ENCODE data around the gene PSME2.

The PSME2 gene

GRCh38 chr14:24150567-24150966 lies 4.2 kb upstream of the PSME2 start:
- H3K4me1 ChIP-seq (ENCODE audit: insufficient read depth, low read length), result peaks cover 6% of the 10 kb centered on the region; the same call in 1 of the 2 replicates
- no peak overlapping the region for H3K9ac ChIP-seq (ENCODE audit: low read depth, low read length)
- no peaks in the 10 kb centered on the region for H3K9me3 ChIP-seq (ENCODE audit: control insufficient read depth, insufficient read depth, low read length)
- H3K36me3 ChIP-seq (ENCODE audit: insufficient read depth, low read length), result peaks cover 11% of the 10 kb centered on the region

GRCh38 chr14:24150061-24150460 lies 3.7 kb upstream of the PSME2 start:
- Histone ChIP-seq H3K36me3 (ENCODE audit: insufficient read depth, low read length) (peaks cover 11% of the 10 kb centered on the region), H3K9ac (ENCODE audit: low read depth, low read length) (no peak overlapping the region), H3K4me1 (ENCODE audit: insufficient read depth, low read length) (peaks cover 6% of the 10 kb centered on the region; the same call in 1 of the 2 replicates), H3K9me3 (ENCODE audit: control insufficient read depth, insufficient read depth, low read length) (no peaks in the 10 kb centered on the region)

GRCh38 chr14:24149302-24149969 lies 3.0 kb upstream of the PSME2 start:
- peaks cover 7% of the 10 kb centered on the region for H3K36me3 ChIP-seq (ENCODE audit: insufficient read depth, low read length)
- H3K9me3 ChIP-seq (ENCODE audit: control insufficient read depth, insufficient read depth, low read length), result no peaks in the 10 kb centered on the region
- no peak overlapping the region for H3K9ac ChIP-seq (ENCODE audit: low read depth, low read length)
- peaks cover 6% of the 10 kb centered on the region; the same call in 1 of the 2 replicates for H3K4me1 ChIP-seq (ENCODE audit: insufficient read depth, low read length)

- Histone ChIP-seq H3K9me3 (ENCODE audit: control insufficient read depth, insufficient read depth, low read length) (no peaks in the 10 kb centered on the region), H3K36me3 (ENCODE audit: insufficient read depth, low read length) (peaks cover 10% of the 10 kb centered on the region; the same call in 1 of the 2 replicates), H3K4me1 (ENCODE audit: insufficient read depth, low read length) (peaks cover 6% of the 10 kb centered on the region; the same call in 1 of the 2 replicates), H3K9ac (ENCODE audit: low read depth, low read length) (peak overlapping the region; percentile 95)
Measured at GRCh38 chr14:24147761-24148428, 1.5 kb upstream of the PSME2 start.

GRCh38 chr14:24146978-24147760 lies 759 bp upstream of the PSME2 start, which contains the start of gene RNF31:
TSS of gene RNF31 (plus strand) at chr14:24147498. CDS start at chr14:24147699, 201 bp downstream.
- Histone ChIP-seq H3K9me3 (ENCODE audit: control insufficient read depth, insufficient read depth, low read length) (no peaks in the 10 kb centered on the region), H3K36me3 (ENCODE audit: insufficient read depth, low read length) (peaks cover 10% of the 10 kb centered on the region; the same call in 1 of the 2 replicates), H3K9ac (ENCODE audit: low read depth, low read length) (peak within 1 kb of the TSS; percentile 95), H3K4me1 (ENCODE audit: insufficient read depth, low read length) (peaks cover 6% of the 10 kb centered on the region; the same call in 1 of the 2 replicates)

GRCh38 chr14:24145690-24146452 lies 539 bp downstream of the PSME2 start:
- H3K4me1 ChIP-seq (ENCODE audit: insufficient read depth, low read length), result peaks cover 6% of the 10 kb centered on the region; the same call in 1 of the 2 replicates

GRCh38 chr14:24145219-24145618 lies 1.2 kb downstream of the PSME2 start:
- peaks cover 6% of the 10 kb centered on the region; the same call in 1 of the 2 replicates for H3K4me1 ChIP-seq (ENCODE audit: insufficient read depth, low read length)
- no peaks in the 10 kb centered on the region for H3K9me3 ChIP-seq (ENCODE audit: control insufficient read depth, insufficient read depth, low read length)
- peaks cover 7% of the 10 kb centered on the region; the same call in 1 of the 2 replicates for H3K36me3 ChIP-seq (ENCODE audit: insufficient read depth, low read length)
- no peak overlapping the region for H3K9ac ChIP-seq (ENCODE audit: low read depth, low read length)

More at GRCh38 chr14:24145690-24146452, 539 bp downstream of the PSME2 start:
- Histone ChIP-seq H3K36me3 (ENCODE audit: insufficient read depth, low read length) (peaks cover 7% of the 10 kb centered on the region; the same call in 1 of the 2 replicates), H3K9ac (ENCODE audit: low read depth, low read length) (peak overlapping the region; percentile 60), H3K9me3 (ENCODE audit: control insufficient read depth, insufficient read depth, low read length) (no peaks in the 10 kb centered on the region)

- Histone ChIP-seq H3K9me3 (ENCODE audit: control insufficient read depth, insufficient read depth, low read length) (no peaks in the 10 kb centered on the region), H3K9ac (ENCODE audit: low read depth, low read length) (no peak overlapping the region), H3K4me1 (ENCODE audit: insufficient read depth, low read length) (peaks cover 6% of the 10 kb centered on the region; the same call in 1 of the 2 replicates), H3K36me3 (ENCODE audit: insufficient read depth, low read length) (peaks cover 6% of the 10 kb centered on the region; the same call in 1 of the 2 replicates)
Measured at GRCh38 chr14:24144451-24144850, 2.0 kb downstream of the PSME2 start.

- no peak overlapping the region for H3K9ac ChIP-seq (ENCODE audit: low read depth, low read length)
- peaks cover 2% of the 10 kb centered on the region; the same call in 1 of the 2 replicates for H3K36me3 ChIP-seq (ENCODE audit: insufficient read depth, low read length)
- no peaks in the 10 kb centered on the region for H3K9me3 ChIP-seq (ENCODE audit: control insufficient read depth, insufficient read depth, low read length)
- H3K4me1 ChIP-seq (ENCODE audit: insufficient read depth, low read length), result peaks cover 5% of the 10 kb centered on the region; the same call in 1 of the 2 replicates
Measured at GRCh38 chr14:24143511-24143910, 2.9 kb downstream of the PSME2 start.

- Histone ChIP-seq H3K9ac (ENCODE audit: low read depth, low read length) (peak within 1 kb of the TSS; percentile 89), H3K9me3 (ENCODE audit: control insufficient read depth, insufficient read depth, low read length) (no peaks in the 10 kb centered on the region), H3K4me1 (ENCODE audit: insufficient read depth, low read length) (no peaks in the 10 kb centered on the region; the same call in 1 of the 2 replicates), H3K36me3 (ENCODE audit: insufficient read depth, low read length) (peaks cover 2% of the 10 kb centered on the region; the same call in 1 of the 2 replicates)
Measured at GRCh38 chr14:24141097-24141880, 5.1 kb downstream of the PSME2 start, which contains the start of gene EMC9. TSS of gene EMC9 (minus strand) at chr14:24141591. CDS start at chr14:24141304, 287 bp downstream.

- H3K36me3 ChIP-seq (ENCODE audit: insufficient read depth, low read length), result peaks cover 2% of the 10 kb centered on the region; the same call in 1 of the 2 replicates
- no peak overlapping the region for H3K9ac ChIP-seq (ENCODE audit: low read depth, low read length)
- H3K4me1 ChIP-seq (ENCODE audit: insufficient read depth, low read length), result no peaks in the 10 kb centered on the region; the same call in 1 of the 2 replicates
- H3K9me3 ChIP-seq (ENCODE audit: control insufficient read depth, insufficient read depth, low read length), result no peaks in the 10 kb centered on the region
Measured at GRCh38 chr14:24139272-24139934, 7.0 kb downstream of the PSME2 start.

GRCh38 chr14:24138396-24139271 lies 7.8 kb downstream of the PSME2 start:
- Histone ChIP-seq H3K4me1 (ENCODE audit: insufficient read depth, low read length) (no peaks in the 10 kb centered on the region; the same call in 1 of the 2 replicates), H3K36me3 (ENCODE audit: insufficient read depth, low read length) (no peaks in the 10 kb centered on the region), H3K9me3 (ENCODE audit: control insufficient read depth, insufficient read depth, low read length) (no peaks in the 10 kb centered on the region), H3K9ac (ENCODE audit: low read depth, low read length) (no peak overlapping the region)

Measured in ES-I3 (cell line).